OCI-LY1 (cell line): ENCODE data around the gene QRFP.

Source experiments
- H2AFZ ChIP-seq: fragments of 200-600 bp; sonication (generic), shearing (Covaris generic); 2 replicates; pipeline ENCODE4 v1.6.0; 2014; ENCODE audit warnings: antibody characterized with exemption, mild to moderate bottlenecking, low read length
- H3F3A ChIP-seq: fragments of 200-600 bp; sonication (generic), shearing (Covaris generic); 2 replicates; pipeline ENCODE4 v1.6.0; 2014; ENCODE audit warnings: mild to moderate bottlenecking, antibody characterized with exemption, low read length, moderate library complexity; ENCODE audit not compliant: insufficient read depth
- H3K27ac ChIP-seq: fragments of 200-600 bp; sonication (generic); 2 replicates; pipeline ENCODE4 v1.5.1; 2014; ENCODE audit warnings: low read length, mixed run types, mild to moderate bottlenecking, low read depth; ENCODE audit not compliant: poor library complexity, severe bottlenecking
- H3K27me3 ChIP-seq: fragments of 200-600 bp; sonication (generic); 2 replicates; pipeline ENCODE4 v1.6.0; 2014; ENCODE audit warnings: antibody characterized with exemption, mild to moderate bottlenecking, low read length, moderate library complexity; ENCODE audit not compliant: insufficient read depth
- H3K36me3 ChIP-seq: fragments of 200-600 bp; sonication (generic); 2 replicates; pipeline ENCODE4 v1.6.1; 2014; ENCODE audit warnings: mild to moderate bottlenecking, antibody characterized with exemption, low read length, moderate library complexity, mixed read lengths; ENCODE audit not compliant: insufficient read depth
- H3K4me1 ChIP-seq: fragments of 200-600 bp; sonication (generic); 2 replicates; pipeline ENCODE4 v1.5.1; 2014; ENCODE audit warnings: mild to moderate bottlenecking, low read length, moderate library complexity; ENCODE audit not compliant: insufficient read depth, severe bottlenecking
- H3K4me2 ChIP-seq: fragments of 200-600 bp; sonication (generic), shearing (Covaris generic); 2 replicates; pipeline ENCODE4 v1.6.1; 2014; ENCODE audit warnings: low read length
- H3K4me3 ChIP-seq: fragments of 200-600 bp; sonication (generic); 2 replicates; pipeline ENCODE4 v1.5.1; 2014; ENCODE audit warnings: low read length, low read depth, mild to moderate bottlenecking, mixed read lengths; ENCODE audit not compliant: poor library complexity, severe bottlenecking
- H3K79me2 ChIP-seq: fragments of 200-600 bp; shearing (Covaris generic); 2 replicates; pipeline ENCODE4 v1.6.1; 2016; ENCODE audit warnings: mixed run types, low read length, mixed read lengths; ENCODE audit not compliant: insufficient read depth
- H3K9ac ChIP-seq: fragments of 200-600 bp; sonication (generic), shearing (Covaris generic); 2 replicates; pipeline ENCODE4 v1.6.1; 2014; ENCODE audit warnings: mild to moderate bottlenecking, low read length, mixed read lengths
- H3K9me2 ChIP-seq: fragments of 200-600 bp; sonication (generic), shearing (Covaris generic); 2 replicates; pipeline ENCODE4 v1.6.1; 2014; ENCODE audit warnings: low read depth, mild to moderate bottlenecking, low read length, mixed read lengths
- H3K9me3 ChIP-seq: fragments of 200-600 bp; shearing (Covaris generic); 2 replicates; pipeline ENCODE4 v1.6.1; 2014; ENCODE audit warnings: low read length, mixed read lengths
- H4K20me1 ChIP-seq: fragments of 200-600 bp; sonication (generic), shearing (Covaris generic); 2 replicates; pipeline ENCODE4 v1.6.0; 2016; ENCODE audit warnings: mild to moderate bottlenecking, low read length; ENCODE audit not compliant: insufficient read depth
- CTCF ChIP-seq: fragments of 200-600 bp; sonication (generic), shearing (Covaris generic); IDR thresholded peaks from 2 replicates; pipeline ENCODE4 v1.5.1; 2017; ENCODE audit warnings: mild to moderate bottlenecking, antibody characterized with exemption, low read length, moderate library complexity, mixed read lengths
- EZH2 ChIP-seq: fragments of 200-600 bp; sonication (generic), shearing (Covaris generic); IDR thresholded peaks from 2 replicates; pipeline ENCODE4 v1.8.0; 2017; ENCODE audit warnings: borderline replicate concordance, mixed run types, mild to moderate bottlenecking, antibody characterized with exemption, low read length, moderate library complexity, mixed read lengths

The QRFP gene

GRCh38 chr9:130937146-130938076 is 40.8 kb upstream of the QRFP start:
- Histone ChIP-seq H3K9ac (no peak overlapping the region), H3K27ac (no peak overlapping the region), H3K4me3 (no peak overlapping the region), H3K27me3 (no peaks in the 10 kb centered on the region; the same call in 1 of the 2 replicates), H3K4me1 (no peaks in the 10 kb centered on the region), H2AFZ (no peak overlapping the region), H3F3A (no peaks in the 10 kb centered on the region), H3K79me2 (no peaks in the 10 kb centered on the region), H3K9me2 (no peaks in the 10 kb centered on the region), H4K20me1 (no peaks in the 10 kb centered on the region), H3K36me3 (no peaks in the 10 kb centered on the region), H3K9me3 (no peaks in the 10 kb centered on the region), H3K4me2 (no peak overlapping the region)
- TF ChIP-seq EZH2, result no peak
- no peak for TF ChIP-seq CTCF

GRCh38 chr9:130936285-130937117 is 39.9 kb upstream of the QRFP start:
- no peaks in the 10 kb centered on the region for H4K20me1 ChIP-seq

GRCh38 chr9:130935648-130936271 is 39.1 kb upstream of the QRFP start:
- no peak overlapping the region for H3K4me3 ChIP-seq
- no peaks in the 10 kb centered on the region for H3K9me3 ChIP-seq
- H4K20me1 ChIP-seq, result no peaks in the 10 kb centered on the region
- no peaks in the 10 kb centered on the region for H3K79me2 ChIP-seq
- no peak overlapping the region for H3K9ac ChIP-seq
- H3K27ac ChIP-seq, result no peak overlapping the region
- H3K36me3 ChIP-seq, result no peaks in the 10 kb centered on the region
- no peak overlapping the region for H2AFZ ChIP-seq
- H3K27me3 ChIP-seq, result peaks cover 2% of the 10 kb centered on the region; the same call in 1 of the 2 replicates
- H3K4me1 ChIP-seq, result no peaks in the 10 kb centered on the region
- no peaks in the 10 kb centered on the region for H3F3A ChIP-seq
- H3K4me2 ChIP-seq, result no peak overlapping the region
- TF ChIP-seq CTCF, result no peak
- TF ChIP-seq EZH2, result no peak
- no peaks in the 10 kb centered on the region for H3K9me2 ChIP-seq

More at GRCh38 chr9:130936285-130937117, 39.9 kb upstream of the QRFP start:
- no peaks in the 10 kb centered on the region for H3F3A ChIP-seq
- no peaks in the 10 kb centered on the region for H3K4me1 ChIP-seq
- H3K4me3 ChIP-seq, result no peak overlapping the region
- no peak overlapping the region for H3K9ac ChIP-seq
- no peaks in the 10 kb centered on the region for H3K36me3 ChIP-seq
- TF ChIP-seq EZH2, result no peak
- H3K27ac ChIP-seq, result no peak overlapping the region
- H3K9me2 ChIP-seq, result no peaks in the 10 kb centered on the region
- no peaks in the 10 kb centered on the region for H3K79me2 ChIP-seq
- no peak overlapping the region for H2AFZ ChIP-seq
- H3K9me3 ChIP-seq, result no peaks in the 10 kb centered on the region
- no peak overlapping the region for H3K4me2 ChIP-seq
- no peaks in the 10 kb centered on the region for H3K27me3 ChIP-seq
